Right lobe of liver (tissue), 6 donors: Measurements from ENCODE around the gene PHF1. TPM values are rescaled to one million over a fixed set of nuclear protein-coding genes. Genes with fewer than 3 reads are reported as not detected.

Experiments
- ATAC-seq, 4 donors: fragments of 200-7000 bp; cut with Tn5 transposase; one replicate each; pipeline ENCODE4 v1.9.1; 2020; ENCODE audit warnings: mild to moderate bottlenecking in 4 of 4, moderate library complexity in 4 of 4
- DNase-seq, 3 donors: peaks; one replicate each; pipeline ENCODE4 v3.0.0-alpha.2; 2020
- H3K27ac ChIP-seq, 3 donors: fragments of 200-600 bp; one replicate each; pipeline ENCODE4 v1.8.0; 2022
- H3K27me3 ChIP-seq, 2 donors: fragments of 200-600 bp; one replicate each; pipeline ENCODE4 v1.8.0; 2022
- H3K36me3 ChIP-seq, 4 donors: fragments of 200-600 bp; sonication (generic) in 1 of 4; one replicate each; pipeline versions ENCODE4 v1.5.1 to v1.8.0; 2017 to 2022; ENCODE audit warnings: control low read depth in 1 of 4
- H3K4me1 ChIP-seq, 4 donors: fragments of 200-600 bp; sonication (generic) in 1 of 4; one replicate each; pipeline versions ENCODE4 v1.5.1 to v1.8.0; 2017 to 2022; ENCODE audit warnings: control low read depth in 1 of 4
- H3K4me3 ChIP-seq, 3 donors: fragments of 200-600 bp; one replicate each; pipeline ENCODE4 v1.8.0; 2022
- H3K9me3 ChIP-seq, 4 donors: fragments of 200-600 bp; sonication (generic) in 1 of 4; one replicate each; pipeline versions ENCODE4 v1.5.1 to v1.8.0; 2017 to 2022; ENCODE audit warnings: control low read depth in 1 of 4
- POLR2A ChIP-seq: fragments of 450-650 bp; IDR thresholded peaks from one replicate; pipeline ENCODE4 v1.6.1; 2017; ENCODE audit warnings: antibody characterized with exemption, mild to moderate bottlenecking
- WGBS: methylation state at CpG from one replicate; pipeline ENCODE4 v1.1.6; 2018; ENCODE audit warnings: low coverage, low lambda C conversion rate; ENCODE audit not compliant: insufficient coverage; ENCODE audit errors: missing lambda C conversion rate; 5-methylcytosine and 5-hydroxymethylcytosine counted together
- intact Hi-C, 2 donors: fragments of 100-400 bp; cut with DNase I; formaldehyde crosslinking; loops; one replicate each; pipeline versions ENCODE4 v1.11.2 to v1.14.1; 2022
- microRNA-seq, 2 donors: library from miRNA; unstranded; fragments of <30 nt; microRNA quantifications; one replicate each; pipeline ENCODE4, GENCODE V29; 2019 to 2020
- small RNA-seq, 2 experiments: library from RNA; depleted of rRNA; stranded (forward); fragments of <200 nt; gene quantifications; one replicate each; pipeline ENCODE3, GENCODE V24; 2016
- total RNA-seq, 6 experiments: library from RNA; depleted of rRNA in 2 of 6; stranded (reverse); fragments of >200 nt in 2 of 6; fragmentation: NEBNext Ultra II Directional in 3 of 6; extraction: Animal tissue kit (Norgen Biotek cat#: 25700) in 3 of 6; gene quantifications; one replicate each; pipeline versions ENCODE4 v1.1.0 to v1.2.4, GENCODE V29; 2016 to 2023
- TF ChIP-seq, protein P1 (sequence below), 4 donors: fragments of 200-600 bp in 3 of 4; fragments of 450-650 bp in 1 of 4; IDR thresholded peaks; one replicate each; pipeline versions ENCODE4 v1.5.1 to v1.8.0; 2016 to 2022; ENCODE audit warnings: antibody characterized with exemption in 4 of 4, mild to moderate bottlenecking in 2 of 4
- donor health status: DM: no; HTN: yes; CAD: no.
- donor health status: DM: no; HTN: no; CAD: no.
- donor health status: DM: no; HTN: no; CAD: no.
- donor health status: DM: no; HTN: yes; CAD: no.
- donor health status: DM: no; HTN: yes; CAD: no.

Gene PHF1
- total RNA-seq, 6 experiments from 2014 or later: 14.7 to 21.3 (median 18.3) TPM

DNA sequence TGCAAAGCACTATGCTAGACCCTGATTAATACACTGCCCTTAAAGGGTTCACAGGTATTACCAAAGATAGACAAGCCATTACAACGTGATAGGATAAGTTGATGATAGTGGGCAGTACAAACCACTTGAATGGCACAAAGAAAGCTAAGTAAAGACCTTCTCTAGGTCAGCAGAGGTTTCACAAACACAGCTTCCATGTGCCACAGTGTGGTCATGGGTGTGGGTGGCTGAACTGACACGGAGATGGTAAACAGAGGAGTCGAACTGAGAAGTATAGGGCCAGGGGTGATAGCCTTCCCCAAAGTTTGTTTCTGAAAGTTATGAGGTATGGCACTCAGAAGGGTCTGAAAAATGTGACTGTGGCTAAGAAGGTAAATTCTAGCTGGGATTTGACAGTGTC lies 47.9 kb downstream of the PHF1 start:
- ATAC-seq: no peak
- Histone ChIP-seq H3K27me3 (no peaks in the 10 kb centered on the region), H3K4me3 (no peak overlapping the region), H3K9me3 (no peaks in the 10 kb centered on the region), H3K4me1 (peaks cover 0 to 5% (median 0%) of the 10 kb centered on the region in 4 donors), H3K36me3 (no peaks in the 10 kb centered on the region), H3K27ac (no peak overlapping the region)
- DNase-seq: no peak
- TF ChIP-seq, protein P1, sequence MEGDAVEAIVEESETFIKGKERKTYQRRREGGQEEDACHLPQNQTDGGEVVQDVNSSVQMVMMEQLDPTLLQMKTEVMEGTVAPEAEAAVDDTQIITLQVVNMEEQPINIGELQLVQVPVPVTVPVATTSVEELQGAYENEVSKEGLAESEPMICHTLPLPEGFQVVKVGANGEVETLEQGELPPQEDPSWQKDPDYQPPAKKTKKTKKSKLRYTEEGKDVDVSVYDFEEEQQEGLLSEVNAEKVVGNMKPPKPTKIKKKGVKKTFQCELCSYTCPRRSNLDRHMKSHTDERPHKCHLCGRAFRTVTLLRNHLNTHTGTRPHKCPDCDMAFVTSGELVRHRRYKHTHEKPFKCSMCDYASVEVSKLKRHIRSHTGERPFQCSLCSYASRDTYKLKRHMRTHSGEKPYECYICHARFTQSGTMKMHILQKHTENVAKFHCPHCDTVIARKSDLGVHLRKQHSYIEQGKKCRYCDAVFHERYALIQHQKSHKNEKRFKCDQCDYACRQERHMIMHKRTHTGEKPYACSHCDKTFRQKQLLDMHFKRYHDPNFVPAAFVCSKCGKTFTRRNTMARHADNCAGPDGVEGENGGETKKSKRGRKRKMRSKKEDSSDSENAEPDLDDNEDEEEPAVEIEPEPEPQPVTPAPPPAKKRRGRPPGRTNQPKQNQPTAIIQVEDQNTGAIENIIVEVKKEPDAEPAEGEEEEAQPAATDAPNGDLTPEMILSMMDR (IDR thresholded peaks at IDR 0.05): no peak
- WGBS: 49% methylated on average over 3 of the region's 3 CpGs
- intact Hi-C loops: no loop called here

- Histone ChIP-seq H3K27ac (no peak overlapping the region), H3K4me1 (peaks cover 0 to 5% (median 0%) of the 10 kb centered on the region in 4 donors), H3K4me3 (no peak overlapping the region), H3K9me3 (no peaks in the 10 kb centered on the region), H3K36me3 (no peaks in the 10 kb centered on the region), H3K27me3 (no peaks in the 10 kb centered on the region)
- DNase-seq (no peak), ATAC-seq (no peak)
- WGBS: 92% methylated on average over 2 of the region's 2 CpGs
- intact Hi-C loops: no loop called here
- TF ChIP-seq POLR2A: no peak
- TF ChIP-seq, protein P1 (IDR thresholded peaks at IDR 0.05): no peak
Measured at GRCh38 chr6:33459226-33459625, 48.4 kb downstream of the PHF1 start.

Small RNA genes within 50 kb of the gene (microRNA-seq; reads per million reads assigned to microRNA genes)
- gene MIR5004: 0 reads per million in 2 donors

Small RNA genes within 50 kb of the gene (small RNA-seq; reads per million reads assigned to genes)
- gene RPL35AP4 (0 reads per million in 2 experiments), gene ZBTB9 (0 reads per million in 2 experiments)

Other genes starting within 250 kb of the PHF1 start
- 1 to 10 TPM in 1 of 6 experiments, under 1 TPM in 5; 0.06 to 1.4 (median 0.61) TPM for gene COL11A2, start 218.5 kb upstream of the PHF1 start, total RNA-seq
- 10 to 100 TPM; 10.1 to 28.2 (median 17.7) TPM for gene RXRB, start 210.3 kb upstream of the PHF1 start, total RNA-seq
- 10 to 100 TPM; 33.5 to 61.4 (median 50.1) TPM for gene SLC39A7, start 210.1 kb upstream of the PHF1 start, total RNA-seq
- gene HSD17B8, start 206.4 kb upstream of the PHF1 start, total RNA-seq: 10 to 100 TPM; 14.3 to 39.8 (median 33.8) TPM
- 10 to 100 TPM in 4 of 6 experiments, 1 to 10 TPM in 2; 7.5 to 21.3 (median 19.7) TPM for gene RING1, start 202.5 kb upstream of the PHF1 start, total RNA-seq
- gene VPS52, start 139.1 kb upstream of the PHF1 start, total RNA-seq: 10 to 100 TPM; 16.4 to 35.1 (median 27.5) TPM
- gene RPS18, start 138.9 kb upstream of the PHF1 start, total RNA-seq: 100 to 1,000 TPM; 504 to 932 (median 612) TPM
- gene B3GALT4, start 133.9 kb upstream of the PHF1 start, total RNA-seq: 1 to 10 TPM in 4 of 6 experiments, under 1 TPM in 2; 0.79 to 1.7 (median 1.4) TPM
- 10 to 100 TPM; 13.1 to 35.2 (median 23.9) TPM for gene WDR46, start 121.8 kb upstream of the PHF1 start, total RNA-seq
- 10 to 100 TPM; 23.8 to 35.2 (median 27.5) TPM for gene PFDN6, start 121.4 kb upstream of the PHF1 start, total RNA-seq
- gene RGL2, start 112.1 kb upstream of the PHF1 start, total RNA-seq: 10 to 100 TPM; 15.1 to 30.6 (median 23.3) TPM
- 100 to 1,000 TPM in 5 of 6 experiments, 10 to 100 TPM in 1; 89.2 to 140 (median 124) TPM for gene TAPBP, start 96.9 kb upstream of the PHF1 start, total RNA-seq
- 1 to 10 TPM; 2.9 to 6.8 (median 4.9) TPM for gene ZBTB22, start 93.3 kb upstream of the PHF1 start, total RNA-seq
- 10 to 100 TPM; 11.3 to 28.8 (median 19.5) TPM for gene DAXX, start 88.1 kb upstream of the PHF1 start, total RNA-seq
- 1 to 10 TPM in 3 of 6 experiments, under 1 TPM in 2, not detected in 1; 0.29 to 4.4 (median 1.3) TPM for gene KIFC1, start 19.2 kb upstream of the PHF1 start, total RNA-seq
- gene CUTA, start 7.1 kb downstream of the PHF1 start, total RNA-seq: 100 to 1,000 TPM in 3 of 6 experiments, 10 to 100 TPM in 3; 81.4 to 114 (median 97.4) TPM
- 1 to 10 TPM; 1.8 to 4.1 (median 2.8) TPM for gene SYNGAP1, start 9.1 kb downstream of the PHF1 start, total RNA-seq
- gene ZBTB9, start 43.6 kb downstream of the PHF1 start, total RNA-seq: 1 to 10 TPM; 2.5 to 3.8 (median 2.9) TPM
- 10 to 100 TPM in 2 of 6 experiments, 1 to 10 TPM in 4; 4.4 to 11.4 (median 6.5) TPM for gene BAK1, start 169.3 kb downstream of the PHF1 start, total RNA-seq
- gene ITPR3, start 210.3 kb downstream of the PHF1 start, total RNA-seq: 1 to 10 TPM in 4 of 6 experiments, under 1 TPM in 2; 0.79 to 3.5 (median 1.6) TPM